Lung microvascular endothelial cell (primary cell): Measurements from ENCODE around the gene SMIM1. TPM values are rescaled to one million over a fixed set of nuclear protein-coding genes. Genes with fewer than 3 reads are reported as not detected.

Experiments
- DNase-seq, 2 donors: peaks; one replicate each; pipeline versions ENCODE4 v3.0.0 to v3.0.0-alpha.2; 2010; ENCODE audit warnings: low read depth in 2 of 2
- total RNA-seq: library from RNA; depleted of rRNA; stranded (reverse); fragments of >200 nt; gene quantifications from 2 replicates; pipeline ENCODE4 v1.2.1, GENCODE V29; 2014

The SMIM1 gene
- total RNA-seq, 1 donor from 2014 or later = 0.20 TPM

- DNase-seq = no peak
These were observed 45.5 kb downstream of the SMIM1 start for GRCh38 chr1:3817821-3818597.

- no peak for DNase-seq
These were observed 47.2 kb downstream of the SMIM1 start for GRCh38 chr1:3819771-3820200.

- DNase-seq = no peak
These were observed 47.8 kb downstream of the SMIM1 start for GRCh38 chr1:3820316-3820715.

GRCh38 chr1:3821004-3821403 lies 48.5 kb downstream of the SMIM1 start:
- no peak for DNase-seq

GRCh38 chr1:3821447-3821846 lies 48.9 kb downstream of the SMIM1 start:
- no peak for DNase-seq

GRCh38 chr1:3821908-3822307 lies 49.4 kb downstream of the SMIM1 start:
- no peak for DNase-seq

- no peak for DNase-seq
These were observed 49.9 kb downstream of the SMIM1 start for GRCh38 chr1:3822421-3822820.

GRCh38 chr1:3824650-3825049 lies 52.1 kb downstream of the SMIM1 start:
- DNase-seq = no peak

GRCh38 chr1:3825356-3825755 lies 52.8 kb downstream of the SMIM1 start:
- DNase-seq = no peak

Other genes with a start within 250 kb of the SMIM1 start
- 53.8 and 212 TPM in 2 replicates for gene MEGF6, start 161.2 kb upstream of the SMIM1 start, total RNA-seq
- gene TPRG1L, start 147.7 kb upstream of the SMIM1 start, total RNA-seq = 26.2 and 28.6 TPM in 2 replicates
- gene WRAP73, start 122.6 kb upstream of the SMIM1 start, total RNA-seq = 11.1 and 14.7 TPM in 2 replicates
- gene TP73, start 120.2 kb upstream of the SMIM1 start, total RNA-seq = under 0.01 TPM in 1 of 2 replicates, not detected in the other
- not detected in 2 replicates for gene CCDC27, start 20.3 kb upstream of the SMIM1 start, total RNA-seq
- 17.2 and 23.2 TPM in 2 replicates for gene LRRC47, start 23.7 kb downstream of the SMIM1 start, total RNA-seq
- 12.6 and 18.7 TPM in 2 replicates for gene CEP104, start 84.5 kb downstream of the SMIM1 start, total RNA-seq
- gene DFFB, start 84.7 kb downstream of the SMIM1 start, total RNA-seq = 7.5 and 8.1 TPM in 2 replicates
- gene C1orf174, start 127.5 kb downstream of the SMIM1 start, total RNA-seq = 22.4 and 24.0 TPM in 2 replicates